Transverse colon (tissue), 4 donors: ENCODE results near the gene CAMK2D. TPM values are rescaled to one million over a fixed set of nuclear protein-coding genes. Genes with fewer than 3 reads are reported as not detected.
A peak's percentile ranks its signal among the peaks of the same experiment; 100 is the strongest.

Experiments used
- DNase-seq: peaks from one replicate; pipeline ENCODE4 v3.0.0-alpha.2; 2019
- H3K27ac ChIP-seq, 4 donors: fragments of 200-600 bp; sonication (generic); 2 replicates each; pipeline ENCODE4 v1.5.1; 2016 to 2018; ENCODE audit warnings: inconsistent platforms in 4 of 4
- H3K27me3 ChIP-seq: fragments of 200-600 bp; sonication (generic); 2 replicates; pipeline ENCODE4 v1.5.1; 2017; ENCODE audit warnings: inconsistent platforms
- H3K36me3 ChIP-seq, 4 donors: fragments of 200-600 bp; sonication (generic); 2 replicates each; pipeline ENCODE4 v1.5.1; 2017 to 2019; ENCODE audit warnings: inconsistent platforms in 4 of 4
- H3K4me1 ChIP-seq, 4 donors: fragments of 200-600 bp; sonication (generic); 2 replicates each; pipeline ENCODE4 v1.5.1; 2017 to 2020; ENCODE audit warnings: inconsistent platforms in 4 of 4
- H3K4me3 ChIP-seq, 4 donors: fragments of 200-600 bp; sonication (generic); 1 replicate in 1 of 4; 2 replicates in 3 of 4; pipeline versions ENCODE4 v1.5.1 to v1.6.1; 2017 to 2019; ENCODE audit warnings: inconsistent platforms in 4 of 4
- H3K9me3 ChIP-seq, 2 donors: fragments of 200-600 bp; sonication (generic); 2 replicates each; pipeline ENCODE4 v1.5.1; 2017 to 2019; ENCODE audit warnings: inconsistent platforms in 2 of 2
- EP300 ChIP-seq: sonication (generic); formaldehyde crosslinking; IDR thresholded peaks from one replicate; pipeline ENCODE4 v1.6.1; 2017; ENCODE audit warnings: antibody characterized with exemption, low read depth
- POLR2A ChIP-seq: fragments of 450-650 bp; IDR thresholded peaks from one replicate; pipeline ENCODE4 v1.6.1; 2016; ENCODE audit warnings: antibody characterized with exemption, mild to moderate bottlenecking, moderate library complexity
- POLR2AphosphoS5 ChIP-seq, 3 donors: sonication (generic); formaldehyde crosslinking; IDR thresholded peaks; one replicate each; pipeline ENCODE4 v1.6.1; 2016; ENCODE audit warnings: antibody characterized with exemption in 3 of 3
- WGBS, 2 donors: methylation state at CpG; one replicate each; pipeline ENCODE4 v1.1.5; 2018; ENCODE audit warnings: low coverage in 1 of 2; 5-methylcytosine and 5-hydroxymethylcytosine counted together
- in situ Hi-C, 4 donors: fragments of 200-750 bp; cut with MboI; loops; one replicate each; pipeline versions ENCODE4 v1.15.0 to v1.15.1; 2017; ENCODE audit warnings: low sequenced_read_pairs in 3 of 4, low pct_ligation_motif_present in 1 of 4, low pct_unique_long_range_greater_than_20kb in 1 of 4
- intact Hi-C: fragments of 100-400 bp; cut with DNase I; formaldehyde crosslinking; loops from one replicate; pipeline ENCODE4 v1.15.1; 2023; ENCODE audit warnings: low total_unique reads
- total RNA-seq, 4 donors: library from RNA; depleted of rRNA; stranded (reverse); fragments of >200 nt; gene quantifications; one replicate each; pipeline ENCODE4 v1.1.0, GENCODE V29; 2016
- TF ChIP-seq, protein P1 (sequence below), 5 experiments: fragments of 200-600 bp in 3 of 5; fragments of 450-650 bp in 2 of 5; sonication (generic) in 3 of 5; IDR thresholded peaks; 1 replicate in 2 of 5; 2 replicates in 3 of 5; pipeline ENCODE4 v1.5.1; 2016 to 2017; ENCODE audit warnings: antibody characterized with exemption in 5 of 5, inconsistent platforms in 3 of 5, mild to moderate bottlenecking in 2 of 5, moderate library complexity in 1 of 5

The CAMK2D gene
- total RNA-seq, 4 donors from 2014 or later: 54.5 to 107 (median 84.7) TPM

DNA sequence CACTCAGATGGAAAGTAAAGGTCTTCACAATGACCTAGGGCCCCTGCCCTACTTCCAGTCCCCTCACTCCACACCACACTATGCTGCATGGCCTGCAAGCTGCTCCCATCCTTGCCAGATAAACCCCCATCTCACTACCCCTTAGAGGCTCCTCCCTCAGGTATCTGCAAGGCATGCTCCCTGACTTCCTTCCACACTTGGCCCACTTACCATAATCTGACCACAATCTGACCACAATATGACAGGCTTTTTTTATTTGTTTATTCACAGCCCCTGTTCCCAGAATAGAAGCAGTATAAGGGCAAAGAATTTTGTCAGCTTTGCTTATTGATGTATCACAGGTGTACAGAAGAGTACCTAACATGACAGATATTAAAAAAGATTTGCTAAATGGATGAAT lies 124.7 kb downstream of the CAMK2D start:
- Histone ChIP-seq H3K36me3 (no peaks in the 10 kb centered on the region), H3K27me3 (no peaks in the 10 kb centered on the region), H3K4me1 (peaks cover 32 to 71% (median 43%) of the 10 kb centered on the region in 4 donors), H3K27ac (peak overlapping the region in 2 of 4 donors; percentile 15 to 56), H3K4me3 (no peak overlapping the region), H3K9me3 (no peaks in the 10 kb centered on the region)
- DNase-seq: no peak
- in situ Hi-C loops: no loop called here
- intact Hi-C loops: no loop called here
- no peak for TF ChIP-seq POLR2A
- TF ChIP-seq, protein P1, sequence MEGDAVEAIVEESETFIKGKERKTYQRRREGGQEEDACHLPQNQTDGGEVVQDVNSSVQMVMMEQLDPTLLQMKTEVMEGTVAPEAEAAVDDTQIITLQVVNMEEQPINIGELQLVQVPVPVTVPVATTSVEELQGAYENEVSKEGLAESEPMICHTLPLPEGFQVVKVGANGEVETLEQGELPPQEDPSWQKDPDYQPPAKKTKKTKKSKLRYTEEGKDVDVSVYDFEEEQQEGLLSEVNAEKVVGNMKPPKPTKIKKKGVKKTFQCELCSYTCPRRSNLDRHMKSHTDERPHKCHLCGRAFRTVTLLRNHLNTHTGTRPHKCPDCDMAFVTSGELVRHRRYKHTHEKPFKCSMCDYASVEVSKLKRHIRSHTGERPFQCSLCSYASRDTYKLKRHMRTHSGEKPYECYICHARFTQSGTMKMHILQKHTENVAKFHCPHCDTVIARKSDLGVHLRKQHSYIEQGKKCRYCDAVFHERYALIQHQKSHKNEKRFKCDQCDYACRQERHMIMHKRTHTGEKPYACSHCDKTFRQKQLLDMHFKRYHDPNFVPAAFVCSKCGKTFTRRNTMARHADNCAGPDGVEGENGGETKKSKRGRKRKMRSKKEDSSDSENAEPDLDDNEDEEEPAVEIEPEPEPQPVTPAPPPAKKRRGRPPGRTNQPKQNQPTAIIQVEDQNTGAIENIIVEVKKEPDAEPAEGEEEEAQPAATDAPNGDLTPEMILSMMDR (IDR thresholded peaks at IDR 0.05): no peak
- no peak for TF ChIP-seq POLR2AphosphoS5 (IDR thresholded peaks at IDR 0.05)
- no peak for TF ChIP-seq EP300

DNA sequence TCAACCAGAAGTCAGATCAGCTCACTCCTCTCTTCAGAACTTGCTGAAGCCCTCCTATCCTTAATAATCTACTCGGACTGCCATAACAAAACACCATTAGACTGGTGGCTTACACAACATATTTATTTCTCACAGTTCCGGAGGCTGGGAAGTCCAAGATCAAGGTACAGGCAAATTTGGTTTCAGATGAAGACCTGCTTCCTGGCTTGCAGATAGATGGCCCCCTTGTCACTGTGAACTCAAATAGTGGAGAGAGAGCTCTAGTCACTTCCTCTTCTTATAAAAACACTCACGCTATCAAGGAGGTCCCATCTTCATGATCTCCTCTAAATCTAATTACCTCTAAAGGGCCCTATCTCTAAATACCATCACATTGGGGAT lies 125.1 kb downstream of the CAMK2D start:
- Histone ChIP-seq H3K27me3 (no peaks in the 10 kb centered on the region), H3K4me3 (no peak overlapping the region), H3K36me3 (no peaks in the 10 kb centered on the region), H3K4me1 (peaks cover 32 to 66% (median 41%) of the 10 kb centered on the region in 4 donors), H3K27ac (peak overlapping the region in 1 of 4 donors; percentile 56), H3K9me3 (no peaks in the 10 kb centered on the region)
- DNase-seq: no peak
- WGBS, 2 donors: 74% methylated on average over 3 of the region's 3 CpGs; no CpG with 5 or more reads in 1 of the 2 donors
- intact Hi-C loops (no loop called here), in situ Hi-C loops (no loop called here)
- TF ChIP-seq EP300 (no peak), POLR2AphosphoS5 (IDR thresholded peaks at IDR 0.05) (no peak), POLR2A (no peak)
- TF ChIP-seq, protein P1 (IDR thresholded peaks at IDR 0.05): no peak

DNA sequence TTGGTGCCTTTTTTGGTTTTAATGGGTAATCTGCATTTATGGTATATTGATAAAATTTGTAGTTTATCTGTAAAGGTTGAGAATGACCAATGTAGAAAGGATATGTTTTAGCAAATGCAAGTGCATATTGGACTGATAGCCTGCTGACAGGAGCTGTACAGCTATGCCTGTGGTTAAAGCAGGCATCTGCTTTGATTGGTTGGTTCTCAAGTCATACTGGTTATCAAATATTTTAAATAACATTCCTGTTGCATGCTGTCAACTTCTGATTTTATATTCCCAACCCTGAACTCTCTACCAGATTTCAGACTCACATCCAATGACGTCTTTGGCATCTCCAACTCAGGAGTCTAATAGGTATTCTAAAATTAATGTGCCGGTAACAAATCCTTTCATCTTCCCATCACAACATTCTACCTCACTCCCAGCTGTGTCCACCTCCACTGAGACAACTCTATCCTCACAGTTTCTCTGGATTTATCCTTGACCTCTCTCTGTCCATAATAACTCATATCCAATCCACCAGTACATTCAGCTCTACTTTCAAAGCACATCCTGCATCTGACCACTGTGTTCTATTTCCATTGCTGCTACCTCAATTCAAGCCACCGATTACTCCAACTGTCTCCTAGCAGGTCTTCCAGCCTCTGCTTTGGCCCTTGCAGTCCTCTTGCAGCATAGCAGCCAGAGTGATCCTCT lies 125.7 kb downstream of the CAMK2D start:
- H3K27ac ChIP-seq: peak overlapping the region in 1 of 4 donors; percentile 56

DNA sequence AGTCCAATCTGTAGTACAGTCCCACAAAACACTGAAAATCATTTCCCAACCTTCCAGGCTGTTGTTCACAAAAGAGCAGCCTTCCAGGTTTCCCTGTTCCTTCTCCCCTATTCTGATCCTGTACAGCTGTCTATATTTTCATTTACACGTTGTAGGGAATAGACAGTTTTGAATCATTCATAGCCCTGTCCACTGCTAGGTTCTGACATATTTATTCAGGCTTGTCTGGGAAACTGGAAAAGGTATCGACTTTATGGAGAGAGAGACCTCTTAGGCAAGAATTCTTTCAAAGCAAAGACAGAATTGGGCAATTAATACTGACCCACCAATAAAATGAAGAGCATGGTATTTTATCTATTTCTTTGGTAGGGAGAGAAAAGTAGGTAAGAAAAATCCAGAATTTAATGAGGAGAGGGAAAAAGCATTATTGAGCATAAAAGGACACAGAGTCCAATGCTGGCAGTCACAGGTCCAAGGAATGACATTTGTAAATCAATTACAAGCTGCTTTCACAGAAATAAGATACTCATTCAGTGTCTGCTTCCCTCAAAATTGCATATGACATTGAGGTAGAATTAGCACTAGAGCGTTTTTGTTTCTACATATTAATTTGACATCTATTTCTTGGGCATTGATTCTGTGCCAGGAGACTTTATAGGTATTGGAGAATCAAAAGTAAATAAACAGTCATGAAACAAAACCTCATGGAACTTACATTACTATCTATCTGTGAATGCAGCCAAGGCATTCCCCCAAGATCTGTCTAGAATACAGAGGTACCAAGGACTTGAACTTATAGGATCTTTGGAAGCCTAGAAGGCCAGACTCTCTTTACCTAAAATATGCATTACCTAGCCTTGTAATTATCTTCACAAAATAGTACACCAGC lies 127.2 kb downstream of the CAMK2D start:
- 56 to 70% methylated on average over 3 of the region's 3 CpGs for WGBS, 2 donors
- H3K4me1 ChIP-seq: peaks cover 21 to 47% (median 31%) of the 10 kb centered on the region in 4 donors

More for the DNA sequence above, 125.7 kb downstream of the CAMK2D start:
- no peak for DNase-seq
- TF ChIP-seq POLR2AphosphoS5 (IDR thresholded peaks at IDR 0.05): no peak
- TF ChIP-seq, protein P1 (IDR thresholded peaks at IDR 0.05): no peak
- TF ChIP-seq EP300: no peak
- TF ChIP-seq POLR2A: no peak
- Histone ChIP-seq H3K4me1 (peaks cover 32 to 62% (median 40%) of the 10 kb centered on the region in 4 donors), H3K9me3 (no peaks in the 10 kb centered on the region), H3K4me3 (no peak overlapping the region), H3K36me3 (no peaks in the 10 kb centered on the region), H3K27me3 (no peaks in the 10 kb centered on the region)
- in situ Hi-C loops (no loop called here), intact Hi-C loops (no loop called here)
- 94% methylated on average over 2 to 3 of the region's 3 CpGs for WGBS, 2 donors

More for the DNA sequence above, 127.2 kb downstream of the CAMK2D start:
- no peak for DNase-seq
- no peaks in the 10 kb centered on the region for H3K36me3 ChIP-seq
- H3K9me3 ChIP-seq: no peaks in the 10 kb centered on the region
- no peak for TF ChIP-seq POLR2A
- TF ChIP-seq EP300: no peak
- TF ChIP-seq, protein P1 (IDR thresholded peaks at IDR 0.05): no peak
- TF ChIP-seq POLR2AphosphoS5 (IDR thresholded peaks at IDR 0.05): no peak
- H3K27ac ChIP-seq: no peak overlapping the region
- intact Hi-C loops (no loop called here), in situ Hi-C loops (no loop called here)
- H3K4me3 ChIP-seq: no peak overlapping the region
- no peaks in the 10 kb centered on the region for H3K27me3 ChIP-seq
